GM12892 (cell line): ENCODE data around the gene CHST11.

Experiments
- DNase-seq: peaks from one replicate; pipeline ENCODE4 v3.0.0; 2011; ENCODE audit not compliant: insufficient read length
- FAIRE-seq: peaks from 2 replicates; lab custom pipeline; 2011; peaks lifted over from hg19 to GRCh38; lab: Jason Lieb, UNC
- POLR2A ChIP-seq: IDR thresholded peaks from 2 replicates; pipeline ENCODE4 v1.6.1; 2011; ENCODE audit warnings: low read depth, low read length, control low read depth
- POLR2AphosphoS5 ChIP-seq: IDR thresholded peaks from 2 replicates; pipeline ENCODE4 v1.6.1; 2011; ENCODE audit warnings: low read depth, low read length, control low read depth
- TAF1 ChIP-seq: IDR thresholded peaks from 2 replicates; pipeline ENCODE4 v1.6.1; 2011; ENCODE audit warnings: low read depth, mild to moderate bottlenecking, control low read depth, low read length, borderline replicate concordance

The CHST11 gene

DNA sequence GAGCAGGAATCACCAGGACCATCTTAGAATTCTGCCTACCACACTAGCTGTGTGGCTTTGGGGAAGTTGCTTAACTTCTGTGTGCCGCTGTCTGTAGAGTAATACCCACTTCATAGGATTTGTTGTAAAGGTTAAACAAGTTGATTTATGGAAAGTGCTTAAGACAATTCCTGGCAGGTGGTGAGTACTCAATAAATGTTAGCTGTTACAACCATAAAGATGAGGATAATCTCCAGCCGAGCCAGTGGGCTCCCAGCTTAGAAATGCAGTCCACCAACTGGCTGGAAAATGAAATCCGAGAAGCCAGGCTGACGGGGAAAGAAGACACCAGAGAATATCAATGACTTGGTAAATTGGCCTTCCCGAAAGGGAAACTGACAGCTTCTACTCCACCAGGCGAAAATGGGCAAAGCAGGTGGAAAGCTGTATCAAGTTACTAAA, 173.5 kb downstream of the CHST11 start:
- no peak for DNase-seq
- TF ChIP-seq POLR2A (no peak), POLR2AphosphoS5 (no peak), TAF1 (no peak)
- no peak for FAIRE-seq

DNA sequence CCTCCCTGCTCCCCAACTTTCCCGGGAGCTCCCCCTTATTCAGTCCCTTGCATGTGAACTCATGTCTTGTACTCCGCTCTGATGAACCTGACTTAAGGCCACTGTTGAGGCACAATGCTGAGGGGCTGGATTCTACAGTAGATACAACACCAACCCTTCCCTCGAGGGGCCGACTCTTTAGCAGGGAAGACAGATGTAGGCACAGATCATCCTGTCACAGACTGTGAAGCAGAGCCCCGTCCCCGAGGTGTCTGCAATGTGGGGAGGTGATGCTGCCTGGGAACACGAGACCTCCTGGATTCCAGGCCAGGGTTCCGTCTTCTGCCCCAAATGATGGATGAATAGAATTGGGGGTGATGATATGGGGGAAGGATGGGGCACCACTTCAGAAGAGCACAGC, 175.1 kb downstream of the CHST11 start:
- DNase-seq (no peak), FAIRE-seq (no peak)
- TF ChIP-seq TAF1 (no peak), POLR2AphosphoS5 (no peak), POLR2A (no peak)

DNA sequence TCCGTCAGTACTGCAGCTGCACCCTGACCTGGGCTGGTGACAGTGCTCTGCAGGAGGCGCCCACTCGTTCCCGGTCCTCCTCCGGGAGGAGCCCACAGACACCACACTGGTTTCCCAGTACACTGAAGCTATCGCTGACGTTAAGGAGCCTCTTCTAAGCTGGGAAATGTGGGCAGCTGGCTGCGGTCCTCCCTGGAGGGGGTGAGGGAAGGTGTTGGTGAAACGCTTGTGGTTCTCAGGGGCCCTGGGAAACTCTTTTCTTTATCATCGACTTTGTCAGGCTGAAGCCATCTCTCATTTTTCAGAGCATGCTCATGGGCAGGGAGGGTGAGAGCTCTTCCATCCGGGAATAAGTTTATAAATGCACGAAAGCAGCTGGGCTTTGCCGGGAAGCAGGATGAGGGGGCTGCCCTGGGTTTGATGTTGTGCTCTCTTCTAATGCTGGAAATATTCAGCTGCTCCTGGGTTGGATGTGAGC, 176.0 kb downstream of the CHST11 start:
- FAIRE-seq (no peak), DNase-seq (no peak)
- no peak for TF ChIP-seq POLR2AphosphoS5
- no peak for TF ChIP-seq TAF1
- TF ChIP-seq POLR2A = no peak

- DNase-seq (no peak), FAIRE-seq (no peak)
- TF ChIP-seq TAF1 = no peak
- no peak for TF ChIP-seq POLR2AphosphoS5
- TF ChIP-seq POLR2A = no peak
Measured at GRCh38 chr12:104634044-104634443, 177.3 kb downstream of the CHST11 start.

DNA sequence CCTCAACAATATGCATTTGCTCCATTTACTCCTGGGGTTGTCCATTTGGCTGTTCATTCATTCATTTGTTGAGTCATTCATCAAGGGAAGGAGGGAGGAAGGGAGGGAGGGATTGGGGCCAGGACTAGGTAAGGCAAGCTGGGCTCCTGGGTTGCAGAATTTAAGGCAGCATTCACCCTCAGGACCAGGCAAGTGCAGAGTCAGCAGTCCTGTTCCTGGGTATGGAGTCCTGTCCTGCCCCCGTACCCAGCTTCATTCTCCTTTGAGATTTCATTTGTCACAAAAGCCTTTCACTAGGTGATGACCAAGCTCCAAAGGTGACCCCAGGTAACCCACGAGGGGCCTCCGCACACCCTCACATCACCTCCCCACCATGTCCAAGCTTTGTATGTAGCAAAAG, 178.1 kb downstream of the CHST11 start:
- no peak for FAIRE-seq
- no peak for DNase-seq
- TF ChIP-seq POLR2A = no peak
- TF ChIP-seq POLR2AphosphoS5 = no peak
- no peak for TF ChIP-seq TAF1

- no peak for TF ChIP-seq POLR2AphosphoS5
- FAIRE-seq (no peak), DNase-seq (no peak)
Measured at GRCh38 chr12:104635607-104636343, 179.0 kb downstream of the CHST11 start.

- FAIRE-seq (no peak), DNase-seq (no peak)
- TF ChIP-seq POLR2A = no peak
- no peak for TF ChIP-seq POLR2AphosphoS5
- TF ChIP-seq TAF1 = no peak
Measured at GRCh38 chr12:104636496-104636895, 179.7 kb downstream of the CHST11 start.

DNA sequence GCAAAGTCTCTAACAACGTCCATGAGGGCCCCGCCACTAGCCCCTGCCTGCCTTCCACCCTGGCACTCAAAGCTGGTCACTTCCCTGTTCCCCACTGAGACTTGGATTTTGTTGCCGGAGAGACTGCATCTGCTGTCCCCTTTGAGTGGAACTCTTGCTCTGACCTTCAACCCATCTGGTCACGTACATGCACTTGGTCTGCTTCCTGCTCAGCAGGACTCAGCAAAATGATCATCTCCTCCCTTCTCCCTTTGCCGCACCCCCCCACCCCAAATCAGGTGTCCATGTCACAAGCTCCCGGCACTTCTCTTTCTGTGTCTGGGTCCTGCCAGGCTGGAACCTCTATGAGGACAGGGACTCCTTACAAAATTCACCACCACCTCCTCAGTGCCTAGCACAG, 180.9 kb downstream of the CHST11 start:
- TF ChIP-seq POLR2AphosphoS5 = no peak
- no peak for TF ChIP-seq POLR2A
- no peak for TF ChIP-seq TAF1
- FAIRE-seq = no peak

GRCh38 chr12:104638218-104638850, 181.6 kb downstream of the CHST11 start:
- FAIRE-seq = no peak
- no peak for DNase-seq
- no peak for TF ChIP-seq POLR2AphosphoS5
- no peak for TF ChIP-seq POLR2A
- no peak for TF ChIP-seq TAF1

More for the DNA sequence above, 180.9 kb downstream of the CHST11 start:
- DNase-seq = no peak

- no peak for DNase-seq
- no peak for FAIRE-seq
- TF ChIP-seq POLR2A (no peak), POLR2AphosphoS5 (no peak), TAF1 (no peak)
Measured at GRCh38 chr12:104638851-104639240, 182.1 kb downstream of the CHST11 start.

DNA sequence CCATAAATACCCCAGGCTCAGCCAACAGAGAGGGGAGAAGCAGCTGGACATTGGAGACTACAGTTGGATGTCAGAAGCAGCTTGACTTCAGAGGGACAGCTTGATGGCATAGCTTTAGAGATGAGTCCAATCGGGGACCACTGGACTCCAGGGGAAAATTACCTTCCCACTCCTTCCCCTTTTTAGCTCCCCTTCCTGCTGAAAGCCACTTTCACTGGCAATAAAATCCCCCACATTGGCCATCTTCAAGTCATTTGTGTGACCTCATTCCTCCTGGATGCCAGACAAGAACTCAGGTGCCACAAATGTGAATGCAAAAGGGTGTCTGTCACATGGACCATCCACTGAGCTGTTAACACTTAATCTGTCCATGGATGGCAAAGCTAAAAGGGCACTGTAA, 184.2 kb downstream of the CHST11 start:
- TF ChIP-seq POLR2A (no peak), POLR2AphosphoS5 (no peak), TAF1 (no peak)
- no peak for FAIRE-seq
- DNase-seq = no peak

DNA sequence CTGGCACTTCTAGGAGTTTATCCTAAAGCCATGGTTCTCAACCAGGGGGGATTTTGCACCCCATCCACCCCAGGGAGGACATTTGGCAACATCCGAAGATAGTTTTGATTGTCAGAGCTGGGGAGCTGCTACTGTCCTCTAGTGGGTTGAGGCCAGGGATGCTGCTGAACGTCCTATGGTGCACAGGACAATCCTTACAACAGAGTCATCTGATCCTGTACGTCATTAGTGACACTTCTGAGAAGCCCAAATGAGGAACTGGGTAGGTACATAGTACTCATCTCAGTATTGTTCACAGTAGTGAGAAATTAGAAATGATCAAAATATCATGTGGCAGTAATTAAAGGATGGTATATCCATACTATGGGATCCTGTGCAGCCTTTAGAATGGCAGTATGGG, 185.1 kb downstream of the CHST11 start:
- peak; percentile 92 for FAIRE-seq
- no peak for DNase-seq
- TF ChIP-seq TAF1 (no peak), POLR2A (no peak), POLR2AphosphoS5 (no peak)
